ENCODE data around the gene ADTRP. TPM values are rescaled to one million over a fixed set of nuclear protein-coding genes. Genes with fewer than 3 reads are reported as not detected.

Gene ADTRP
- total and polyA plus RNA-seq, 2 of the 13 experiments (the other 11 are each of a cell fraction or from before 2014, with no cell fraction given), result not detected

DNA sequence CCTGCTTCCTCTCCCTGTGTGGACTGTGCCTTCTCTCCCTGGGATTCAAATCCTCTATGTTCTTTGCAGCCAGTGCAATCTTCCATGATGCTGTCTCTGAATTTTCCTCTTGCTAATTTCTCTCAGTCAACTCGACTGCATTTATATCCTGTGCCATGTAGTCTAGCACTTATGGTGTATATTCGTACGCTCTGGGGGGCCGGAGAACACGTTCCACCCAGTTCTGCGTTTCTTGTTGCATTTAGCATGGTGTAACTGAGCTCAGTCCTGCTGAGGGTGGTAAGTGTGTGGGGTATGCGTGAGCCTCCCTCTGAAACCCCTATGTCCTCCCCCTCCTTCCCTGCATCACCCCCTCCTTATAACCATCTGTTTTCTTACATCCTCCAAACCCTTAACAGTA, 42.0 kb downstream of the ADTRP start:
- POLR2A ChIA-PET, result no interaction called here
- no peak for ATAC-seq

More for the DNA sequence above, 42.0 kb downstream of the ADTRP start:
- no peaks in the 10 kb centered on the region for H3K79me2 ChIP-seq (ENCODE audit: insufficient read depth, low read length)
- no peaks in the 10 kb centered on the region for H3K9me3 ChIP-seq (ENCODE audit: low read length)
- peaks cover 4% of the 10 kb centered on the region for H3K4me1 ChIP-seq (ENCODE audit: insufficient read depth, low read length)
- in situ Hi-C loops (cut with HindIII; ENCODE audit: extremely low pct_ligation_motif_present, low pct_unique_long_range_greater_than_20kb) (no loop called here), intact Hi-C loops (cut with micrococcal nuclease; ENCODE audit: unreplicated experiment) (no loop called here)
- H3K36me3 ChIP-seq (replicated peaks in 1 of 2; ENCODE audit: control insufficient read depth in 1 of 2, insufficient read depth in 2 of 2, low read length in 2 of 2), result no peaks in the 10 kb centered on the region
- 42% methylated on average over 7 of the region's 7 CpGs for WGBS (ENCODE audit: low lambda C conversion rate)
- no peak for DNase-seq (ENCODE audit: low spot score)
- no peak overlapping the region for H2AFZ ChIP-seq (ENCODE audit: low read length)
- H3K4me2 ChIP-seq (ENCODE audit: low read depth, low read length), result no peak overlapping the region
- TF ChIP-seq, protein P1, sequence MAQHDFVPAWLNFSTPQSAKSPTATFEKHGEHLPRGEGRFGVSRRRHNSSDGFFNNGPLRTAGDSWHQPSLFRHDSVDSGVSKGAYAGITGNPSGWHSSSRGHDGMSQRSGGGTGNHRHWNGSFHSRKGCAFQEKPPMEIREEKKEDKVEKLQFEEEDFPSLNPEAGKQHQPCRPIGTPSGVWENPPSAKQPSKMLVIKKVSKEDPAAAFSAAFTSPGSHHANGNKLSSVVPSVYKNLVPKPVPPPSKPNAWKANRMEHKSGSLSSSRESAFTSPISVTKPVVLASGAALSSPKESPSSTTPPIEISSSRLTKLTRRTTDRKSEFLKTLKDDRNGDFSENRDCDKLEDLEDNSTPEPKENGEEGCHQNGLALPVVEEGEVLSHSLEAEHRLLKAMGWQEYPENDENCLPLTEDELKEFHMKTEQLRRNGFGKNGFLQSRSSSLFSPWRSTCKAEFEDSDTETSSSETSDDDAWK (CRISPR knock-in tag; IDR thresholded peaks at IDR 0.05), result no peak
- no peak for TF ChIP-seq JDP2 (CRISPR knock-in tag; IDR thresholded peaks at IDR 0.05; ENCODE audit: borderline replicate concordance)
- no peak for TF ChIP-seq ZEB1 (IDR thresholded peaks at IDR 0.05; ENCODE audit: insufficient replicate concordance, low read depth)
- TF ChIP-seq, protein P2, sequence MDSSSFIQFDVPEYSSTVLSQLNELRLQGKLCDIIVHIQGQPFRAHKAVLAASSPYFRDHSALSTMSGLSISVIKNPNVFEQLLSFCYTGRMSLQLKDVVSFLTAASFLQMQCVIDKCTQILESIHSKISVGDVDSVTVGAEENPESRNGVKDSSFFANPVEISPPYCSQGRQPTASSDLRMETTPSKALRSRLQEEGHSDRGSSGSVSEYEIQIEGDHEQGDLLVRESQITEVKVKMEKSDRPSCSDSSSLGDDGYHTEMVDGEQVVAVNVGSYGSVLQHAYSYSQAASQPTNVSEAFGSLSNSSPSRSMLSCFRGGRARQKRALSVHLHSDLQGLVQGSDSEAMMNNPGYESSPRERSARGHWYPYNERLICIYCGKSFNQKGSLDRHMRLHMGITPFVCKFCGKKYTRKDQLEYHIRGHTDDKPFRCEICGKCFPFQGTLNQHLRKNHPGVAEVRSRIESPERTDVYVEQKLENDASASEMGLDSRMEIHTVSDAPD (CRISPR knock-in tag; IDR thresholded peaks at IDR 0.05), result no peak
- TF ChIP-seq, protein P3, sequence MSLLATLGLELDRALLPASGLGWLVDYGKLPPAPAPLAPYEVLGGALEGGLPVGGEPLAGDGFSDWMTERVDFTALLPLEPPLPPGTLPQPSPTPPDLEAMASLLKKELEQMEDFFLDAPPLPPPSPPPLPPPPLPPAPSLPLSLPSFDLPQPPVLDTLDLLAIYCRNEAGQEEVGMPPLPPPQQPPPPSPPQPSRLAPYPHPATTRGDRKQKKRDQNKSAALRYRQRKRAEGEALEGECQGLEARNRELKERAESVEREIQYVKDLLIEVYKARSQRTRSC (CRISPR knock-in tag; IDR thresholded peaks at IDR 0.05; ENCODE audit: low read depth), result no peak
- TF ChIP-seq, protein P4, sequence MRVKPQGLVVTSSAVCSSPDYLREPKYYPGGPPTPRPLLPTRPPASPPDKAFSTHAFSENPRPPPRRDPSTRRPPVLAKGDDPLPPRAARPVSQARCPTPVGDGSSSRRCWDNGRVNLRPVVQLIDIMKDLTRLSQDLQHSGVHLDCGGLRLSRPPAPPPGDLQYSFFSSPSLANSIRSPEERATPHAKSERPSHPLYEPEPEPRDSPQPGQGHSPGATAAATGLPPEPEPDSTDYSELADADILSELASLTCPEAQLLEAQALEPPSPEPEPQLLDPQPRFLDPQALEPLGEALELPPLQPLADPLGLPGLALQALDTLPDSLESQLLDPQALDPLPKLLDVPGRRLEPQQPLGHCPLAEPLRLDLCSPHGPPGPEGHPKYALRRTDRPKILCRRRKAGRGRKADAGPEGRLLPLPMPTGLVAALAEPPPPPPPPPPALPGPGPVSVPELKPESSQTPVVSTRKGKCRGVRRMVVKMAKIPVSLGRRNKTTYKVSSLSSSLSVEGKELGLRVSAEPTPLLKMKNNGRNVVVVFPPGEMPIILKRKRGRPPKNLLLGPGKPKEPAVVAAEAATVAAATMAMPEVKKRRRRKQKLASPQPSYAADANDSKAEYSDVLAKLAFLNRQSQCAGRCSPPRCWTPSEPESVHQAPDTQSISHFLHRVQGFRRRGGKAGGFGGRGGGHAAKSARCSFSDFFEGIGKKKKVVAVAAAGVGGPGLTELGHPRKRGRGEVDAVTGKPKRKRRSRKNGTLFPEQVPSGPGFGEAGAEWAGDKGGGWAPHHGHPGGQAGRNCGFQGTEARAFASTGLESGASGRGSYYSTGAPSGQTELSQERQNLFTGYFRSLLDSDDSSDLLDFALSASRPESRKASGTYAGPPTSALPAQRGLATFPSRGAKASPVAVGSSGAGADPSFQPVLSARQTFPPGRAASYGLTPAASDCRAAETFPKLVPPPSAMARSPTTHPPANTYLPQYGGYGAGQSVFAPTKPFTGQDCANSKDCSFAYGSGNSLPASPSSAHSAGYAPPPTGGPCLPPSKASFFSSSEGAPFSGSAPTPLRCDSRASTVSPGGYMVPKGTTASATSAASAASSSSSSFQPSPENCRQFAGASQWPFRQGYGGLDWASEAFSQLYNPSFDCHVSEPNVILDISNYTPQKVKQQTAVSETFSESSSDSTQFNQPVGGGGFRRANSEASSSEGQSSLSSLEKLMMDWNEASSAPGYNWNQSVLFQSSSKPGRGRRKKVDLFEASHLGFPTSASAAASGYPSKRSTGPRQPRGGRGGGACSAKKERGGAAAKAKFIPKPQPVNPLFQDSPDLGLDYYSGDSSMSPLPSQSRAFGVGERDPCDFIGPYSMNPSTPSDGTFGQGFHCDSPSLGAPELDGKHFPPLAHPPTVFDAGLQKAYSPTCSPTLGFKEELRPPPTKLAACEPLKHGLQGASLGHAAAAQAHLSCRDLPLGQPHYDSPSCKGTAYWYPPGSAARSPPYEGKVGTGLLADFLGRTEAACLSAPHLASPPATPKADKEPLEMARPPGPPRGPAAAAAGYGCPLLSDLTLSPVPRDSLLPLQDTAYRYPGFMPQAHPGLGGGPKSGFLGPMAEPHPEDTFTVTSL (CRISPR knock-in tag; IDR thresholded peaks at IDR 0.05; ENCODE audit: borderline replicate concordance), result no peak
- no peak for TF ChIP-seq IKZF4 (CRISPR knock-in tag; IDR thresholded peaks at IDR 0.05; ENCODE audit: borderline replicate concordance, low read depth, not compliant biosample characterization)
- no peak for TF ChIP-seq FOXM1 (CRISPR knock-in tag; IDR thresholded peaks at IDR 0.05)
- H4K20me1 ChIP-seq (ENCODE audit: insufficient read depth, low read length), result no peaks in the 10 kb centered on the region
- H3K9ac ChIP-seq (ENCODE audit: insufficient read depth, low read depth, low read length), result no peak overlapping the region
- no TSS peak for BruUV-seq (replicated peaks)
- no peak overlapping the region for H3K27ac ChIP-seq (ENCODE audit: extremely low read length, insufficient read depth, low read length)
- CTCF ChIA-PET (ENCODE audit: low intra/inter-chr PET ratio, low total read pairs), result no interaction called here
- no peak for FAIRE-seq
- H3K4me3 ChIP-seq (replicated peaks in 1 of 3; ENCODE audit: insufficient read depth in 1 of 3, low read depth in 2 of 3, low read length in 3 of 3), result no peak overlapping the region
- H3K27me3 ChIP-seq (ENCODE audit: control insufficient read depth in 1 of 2, insufficient read depth in 2 of 2, low read length in 2 of 2), result peaks cover 0 to 7% of the 10 kb centered on the region in 2 experiments; a peak in 2 of 5 replicates

Measured in HepG2 (cell line).